K562 (cell line): ENCODE results near the gene UNC13A. TPM values are rescaled to one million over a fixed set of nuclear protein-coding genes. Genes with fewer than 3 reads are reported as not detected.
A peak's percentile ranks its signal among the peaks of the same experiment; 100 is the strongest.

ENCODE experiments used
- EHMT2 ChIP-seq: fragments of 450-650 bp; IDR thresholded peaks from 2 replicates; pipeline ENCODE4 v1.6.1; 2018; ENCODE audit warnings: antibody characterized with exemption
- FOS ChIP-seq: IDR thresholded peaks from 3 replicates; pipeline ENCODE4 v1.6.1; 2011; ENCODE audit not compliant: insufficient read length; ENCODE audit errors: extremely low read depth
- HCFC1 ChIP-seq: IDR thresholded peaks from 2 replicates; pipeline ENCODE4 v1.6.1; 2012; ENCODE audit warnings: low read depth, low read length, improper control_type of control experiment
- IFI16 ChIP-seq: fragments of 250-450 bp; sonication (Bioruptor Pico); IDR thresholded peaks from 2 replicates; pipeline ENCODE4 v2.1.2; 2022; ENCODE audit warnings: mild to moderate bottlenecking, inconsistent platforms
- PHB2 ChIP-seq: fragments of 450-650 bp; IDR thresholded peaks from 2 replicates; pipeline ENCODE4 v1.6.1; 2017; ENCODE audit warnings: low read depth
- PTBP1 ChIP-seq: fragments of 200-400 bp; formaldehyde crosslinking; IDR thresholded peaks from 2 replicates; pipeline ENCODE4 v1.6.1; 2017; ENCODE audit warnings: low read depth, low read length
- RAD51 ChIP-seq: fragments of 450-650 bp; IDR thresholded peaks from 2 replicates; pipeline ENCODE4 v1.7.1; 2016; ENCODE audit warnings: low read depth, mild to moderate bottlenecking, borderline replicate concordance
- SP1 ChIP-seq: sonication (generic); formaldehyde crosslinking; IDR thresholded peaks from 2 replicates; pipeline ENCODE4 v1.8.1; 2022; ENCODE audit warnings: mild to moderate bottlenecking, missing genetic modification reagents
- TEAD1 ChIP-seq, 2 experiments: fragments of 450-650 bp in 1 of 2; sonication (generic) in 1 of 2; formaldehyde crosslinking; IDR thresholded peaks; 2 replicates each; pipeline versions ENCODE4 v1.4.0 to v1.8.0; 2020 to 2022; ENCODE audit warnings: mild to moderate bottlenecking in 2 of 2, missing genetic modification reagents in 1 of 2
- TSC22D4 ChIP-seq: fragments of 450-650 bp; IDR thresholded peaks from 2 replicates; pipeline ENCODE4 v1.6.1; 2016; ENCODE audit warnings: missing genetic modification characterization, missing biosample characterization, control low read depth
- ZSCAN32 ChIP-seq: fragments of 450-650 bp; formaldehyde crosslinking; IDR thresholded peaks from 2 replicates; pipeline ENCODE4 v1.4.0; 2020; ENCODE audit warnings: mild to moderate bottlenecking, moderate library complexity
- polyA plus RNA-seq, 8 experiments: library from polyadenylated mRNA; depleted of rRNA in 4 of 8; stranded (reverse) in 5 of 8; unstranded in 3 of 8; fragments of >200 nt; fragmentation: Nextera tagmentation in 2 of 8; fragmentation: Illumina TruSeq in 1 of 8; extraction: Ambion mirVana in 2 of 8; extraction: Trizol in 1 of 8; gene quantifications; 2 replicates each; pipeline versions ENCODE4 v1.2.1 to v1.2.3, GENCODE V29; 2011 to 2014; ENCODE audit warnings: inconsistent platforms in 1 of 8, missing spikeins in 1 of 8
- total RNA-seq, 7 experiments: library from RNA; depleted of rRNA in 6 of 7; stranded (reverse); fragments of >200 nt in 6 of 7; fragmentation: Illumina TruSeq in 2 of 7; extraction: Trizol in 2 of 7; gene quantifications; 2 replicates each; pipeline versions ENCODE4 v1.2.1 to v1.2.3, GENCODE V29; 2011 to 2021; ENCODE audit warnings: low replicate concordance in 1 of 7
- TF ChIP-seq, protein P1 (sequence below), 2 experiments: fragments of 450-650 bp; formaldehyde crosslinking in 1 of 2; IDR thresholded peaks; 2 replicates each; pipeline versions ENCODE4 v1.4.0 to v1.6.1; 2014 to 2020; ENCODE audit warnings: mild to moderate bottlenecking in 2 of 2, borderline replicate concordance in 1 of 2, low read depth in 1 of 2
- TF ChIP-seq, protein P2 (sequence below), 2 experiments: fragments of 450-650 bp; IDR thresholded peaks; 2 replicates each; pipeline ENCODE4 v1.6.1; 2018; ENCODE audit warnings: mild to moderate bottlenecking in 2 of 2, low read depth in 1 of 2; ENCODE audit not compliant: partially characterized antibody in 2 of 2

UNC13A gene
- total and polyA plus RNA-seq, 9 of the 15 experiments (the other 6 are each of a cell fraction or from before 2014, with no cell fraction given): 0.03 to 1.0 (median 0.25) TPM

DNA sequence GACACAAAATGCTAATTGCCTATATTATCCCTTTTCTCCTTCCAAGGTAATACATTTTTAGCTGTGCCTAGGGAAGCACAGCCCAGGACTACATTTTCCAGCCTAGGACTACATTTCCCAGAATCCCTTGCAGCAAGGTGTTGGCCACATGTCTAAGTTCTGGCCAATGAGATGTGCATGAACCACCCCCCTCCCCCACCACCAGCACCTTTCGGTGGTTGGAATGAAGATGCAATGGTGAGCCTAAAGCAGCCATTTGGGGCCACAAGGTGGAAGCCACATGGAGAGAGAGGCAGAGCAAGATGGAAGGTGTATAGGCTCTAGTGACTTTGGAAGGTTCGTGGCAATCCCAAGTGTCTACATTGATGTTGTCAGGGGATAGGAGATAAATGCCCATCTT is 16.2 kb downstream of the UNC13A start (continued):
- TF ChIP-seq, protein P1, sequence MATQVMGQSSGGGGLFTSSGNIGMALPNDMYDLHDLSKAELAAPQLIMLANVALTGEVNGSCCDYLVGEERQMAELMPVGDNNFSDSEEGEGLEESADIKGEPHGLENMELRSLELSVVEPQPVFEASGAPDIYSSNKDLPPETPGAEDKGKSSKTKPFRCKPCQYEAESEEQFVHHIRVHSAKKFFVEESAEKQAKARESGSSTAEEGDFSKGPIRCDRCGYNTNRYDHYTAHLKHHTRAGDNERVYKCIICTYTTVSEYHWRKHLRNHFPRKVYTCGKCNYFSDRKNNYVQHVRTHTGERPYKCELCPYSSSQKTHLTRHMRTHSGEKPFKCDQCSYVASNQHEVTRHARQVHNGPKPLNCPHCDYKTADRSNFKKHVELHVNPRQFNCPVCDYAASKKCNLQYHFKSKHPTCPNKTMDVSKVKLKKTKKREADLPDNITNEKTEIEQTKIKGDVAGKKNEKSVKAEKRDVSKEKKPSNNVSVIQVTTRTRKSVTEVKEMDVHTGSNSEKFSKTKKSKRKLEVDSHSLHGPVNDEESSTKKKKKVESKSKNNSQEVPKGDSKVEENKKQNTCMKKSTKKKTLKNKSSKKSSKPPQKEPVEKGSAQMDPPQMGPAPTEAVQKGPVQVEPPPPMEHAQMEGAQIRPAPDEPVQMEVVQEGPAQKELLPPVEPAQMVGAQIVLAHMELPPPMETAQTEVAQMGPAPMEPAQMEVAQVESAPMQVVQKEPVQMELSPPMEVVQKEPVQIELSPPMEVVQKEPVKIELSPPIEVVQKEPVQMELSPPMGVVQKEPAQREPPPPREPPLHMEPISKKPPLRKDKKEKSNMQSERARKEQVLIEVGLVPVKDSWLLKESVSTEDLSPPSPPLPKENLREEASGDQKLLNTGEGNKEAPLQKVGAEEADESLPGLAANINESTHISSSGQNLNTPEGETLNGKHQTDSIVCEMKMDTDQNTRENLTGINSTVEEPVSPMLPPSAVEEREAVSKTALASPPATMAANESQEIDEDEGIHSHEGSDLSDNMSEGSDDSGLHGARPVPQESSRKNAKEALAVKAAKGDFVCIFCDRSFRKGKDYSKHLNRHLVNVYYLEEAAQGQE (IDR thresholded peaks at IDR 0.05; ENCODE audit: borderline replicate concordance): peak; percentile 64
- TF ChIP-seq, protein P1 (CRISPR knock-in tag; IDR thresholded peaks at IDR 0.05; ENCODE audit: low read depth): no peak
- TF ChIP-seq PHB2 (no peak), SP1 (CRISPR knock-in tag) (no peak), IFI16 (CRISPR knock-in tag) (no peak), FOS (peak; percentile 73), ZSCAN32 (CRISPR knock-in tag) (no peak), HCFC1 (peak; percentile 94), RAD51 (peak; percentile 91), TSC22D4 (tag) (no peak), PTBP1 (0 out of 2 replicates have a peak, but pooled peaks have one; percentile 49), EHMT2 (peak; percentile 52; the same call in 1 of the 2 replicates), TEAD1 (CRISPR knock-in tag; IDR thresholded peaks at IDR 0.05) (peak in 1 of 2 experiments; percentile 66; a peak in 1 of 4 replicates)
- TF ChIP-seq, protein P2, sequence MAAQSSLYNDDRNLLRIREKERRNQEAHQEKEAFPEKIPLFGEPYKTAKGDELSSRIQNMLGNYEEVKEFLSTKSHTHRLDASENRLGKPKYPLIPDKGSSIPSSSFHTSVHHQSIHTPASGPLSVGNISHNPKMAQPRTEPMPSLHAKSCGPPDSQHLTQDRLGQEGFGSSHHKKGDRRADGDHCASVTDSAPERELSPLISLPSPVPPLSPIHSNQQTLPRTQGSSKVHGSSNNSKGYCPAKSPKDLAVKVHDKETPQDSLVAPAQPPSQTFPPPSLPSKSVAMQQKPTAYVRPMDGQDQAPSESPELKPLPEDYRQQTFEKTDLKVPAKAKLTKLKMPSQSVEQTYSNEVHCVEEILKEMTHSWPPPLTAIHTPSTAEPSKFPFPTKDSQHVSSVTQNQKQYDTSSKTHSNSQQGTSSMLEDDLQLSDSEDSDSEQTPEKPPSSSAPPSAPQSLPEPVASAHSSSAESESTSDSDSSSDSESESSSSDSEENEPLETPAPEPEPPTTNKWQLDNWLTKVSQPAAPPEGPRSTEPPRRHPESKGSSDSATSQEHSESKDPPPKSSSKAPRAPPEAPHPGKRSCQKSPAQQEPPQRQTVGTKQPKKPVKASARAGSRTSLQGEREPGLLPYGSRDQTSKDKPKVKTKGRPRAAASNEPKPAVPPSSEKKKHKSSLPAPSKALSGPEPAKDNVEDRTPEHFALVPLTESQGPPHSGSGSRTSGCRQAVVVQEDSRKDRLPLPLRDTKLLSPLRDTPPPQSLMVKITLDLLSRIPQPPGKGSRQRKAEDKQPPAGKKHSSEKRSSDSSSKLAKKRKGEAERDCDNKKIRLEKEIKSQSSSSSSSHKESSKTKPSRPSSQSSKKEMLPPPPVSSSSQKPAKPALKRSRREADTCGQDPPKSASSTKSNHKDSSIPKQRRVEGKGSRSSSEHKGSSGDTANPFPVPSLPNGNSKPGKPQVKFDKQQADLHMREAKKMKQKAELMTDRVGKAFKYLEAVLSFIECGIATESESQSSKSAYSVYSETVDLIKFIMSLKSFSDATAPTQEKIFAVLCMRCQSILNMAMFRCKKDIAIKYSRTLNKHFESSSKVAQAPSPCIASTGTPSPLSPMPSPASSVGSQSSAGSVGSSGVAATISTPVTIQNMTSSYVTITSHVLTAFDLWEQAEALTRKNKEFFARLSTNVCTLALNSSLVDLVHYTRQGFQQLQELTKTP (IDR thresholded peaks at IDR 0.05; ENCODE audit: low read depth in 1 of 2, partially characterized antibody in 2 of 2): peak in 1 of 2 experiments; percentile 75
